HepG2 (cell line): ENCODE measurements around the gene LRRC74B. TPM values are rescaled to one million over a fixed set of nuclear protein-coding genes. Genes with fewer than 3 reads are reported as not detected.

Experiments used
- ATAC-seq: fragments of 200-7000 bp; cut with Tn5 transposase; 3 replicates; pipeline ENCODE4 v1.9.1; 2020; ENCODE audit warnings: mild to moderate bottlenecking, moderate library complexity
- BruUV-seq: library from RNA; stranded (reverse); fragments of 400-500 nt; replicated peaks from 2 replicates; lab custom pipeline; 2021; lab: Mats Ljungman, UMichigan
- CTCF ChIA-PET: fragments of 300-600 bp; formaldehyde crosslinking; extraction: SDS; loops from one replicate; lab custom pipeline; 2021; ENCODE audit warnings: low total read pairs, inconsistent platforms, low intra/inter-chr PET ratio; lab: Yijun Ruan, JAX
- POLR2A ChIA-PET: fragments of 350-600 bp; sonication (Branson Sonifier 250); formaldehyde crosslinking; loops from one replicate; lab custom pipeline; 2020; ENCODE audit warnings: antibody characterized with exemption, inconsistent platforms; lab: Yijun Ruan, JAX
- DNase-seq: peaks from one replicate; pipeline ENCODE4 v3.0.0-alpha.2; 2015; ENCODE audit warnings: low spot score
- FAIRE-seq: peaks from 3 replicates; lab custom pipeline; 2011; peaks lifted over from hg19 to GRCh38; lab: Jason Lieb, UNC
- H2AFZ ChIP-seq: one replicate; pipeline ENCODE4 v1.6.1; 2011; ENCODE audit warnings: low read length, inconsistent platforms
- H3K27ac ChIP-seq: fragments of 300-600 bp; 3 replicates; pipeline ENCODE4 v1.8.0; 2011; ENCODE audit warnings: mixed run types, mild to moderate bottlenecking, mixed read lengths, low read length, inconsistent platforms; ENCODE audit not compliant: insufficient read depth; ENCODE audit errors: extremely low read length
- H3K27me3 ChIP-seq, 2 experiments: fragments of 200-600 bp in 1 of 2; 2 replicates in 1 of 2; 3 replicates in 1 of 2; pipeline versions ENCODE4 v1.6.0 to v1.8.0; 2011; ENCODE audit warnings: low read length in 2 of 2, mild to moderate bottlenecking in 2 of 2, moderate library complexity in 2 of 2, inconsistent platforms in 1 of 2; ENCODE audit not compliant: insufficient read depth in 2 of 2, control insufficient read depth in 1 of 2
- H3K36me3 ChIP-seq, 2 experiments: fragments of 200-600 bp in 1 of 2; replicated peaks in 1 of 2; 2 replicates in 1 of 2; 3 replicates in 1 of 2; pipeline versions ENCODE4 v1.5.1 to v1.8.0; 2011; ENCODE audit warnings: low read length in 2 of 2, inconsistent platforms in 1 of 2; ENCODE audit not compliant: insufficient read depth in 2 of 2, control insufficient read depth in 1 of 2
- H3K4me1 ChIP-seq: 2 replicates; pipeline ENCODE4 v1.5.1; 2012; ENCODE audit warnings: low read length, inconsistent platforms; ENCODE audit not compliant: insufficient read depth
- H3K4me2 ChIP-seq: 2 replicates; pipeline ENCODE4 v1.6.0; 2011; ENCODE audit warnings: low read depth, low read length, inconsistent platforms
- H3K4me3 ChIP-seq, 3 experiments: fragments of 200-600 bp in 1 of 3; sonication (generic), shearing (Covaris generic) in 1 of 3; replicated peaks in 1 of 3; 2 replicates each; pipeline ENCODE4 v1.5.1; 2011 to 2016; ENCODE audit warnings: low read length in 3 of 3, inconsistent platforms in 2 of 3, low read depth in 2 of 3, mild to moderate bottlenecking in 2 of 3, control low read depth in 1 of 3, mixed read lengths in 1 of 3; ENCODE audit not compliant: insufficient read depth in 1 of 3
- H3K79me2 ChIP-seq: one replicate; pipeline ENCODE4 v1.6.1; 2011; ENCODE audit warnings: low read length, inconsistent platforms; ENCODE audit not compliant: insufficient read depth
- H3K9ac ChIP-seq: 2 replicates; pipeline ENCODE4 v1.6.0; 2011; ENCODE audit warnings: mild to moderate bottlenecking, low read depth, low read length, inconsistent platforms; ENCODE audit not compliant: insufficient read depth
- H3K9me3 ChIP-seq: 2 replicates; pipeline ENCODE4 v1.5.1; 2012; ENCODE audit warnings: mild to moderate bottlenecking, low read length
- H4K20me1 ChIP-seq: 2 replicates; pipeline ENCODE4 v1.6.0; 2011; ENCODE audit warnings: inconsistent platforms, mild to moderate bottlenecking, low read length, moderate library complexity; ENCODE audit not compliant: insufficient read depth
- CENPX ChIP-seq: sonication (generic); formaldehyde crosslinking; IDR thresholded peaks from 2 replicates; pipeline ENCODE4 v1.9.0; 2021; ENCODE audit warnings: mild to moderate bottlenecking, missing genetic modification reagents, moderate library complexity
- CERS6 ChIP-seq: sonication (generic); formaldehyde crosslinking; IDR thresholded peaks from 2 replicates; pipeline ENCODE4 v1.5.0; 2020; ENCODE audit warnings: missing genetic modification reagents
- HOXA5 ChIP-seq: sonication (generic); formaldehyde crosslinking; IDR thresholded peaks from 2 replicates; pipeline ENCODE4 v1.4.0; 2020; ENCODE audit warnings: missing genetic modification reagents
- PHF5A ChIP-seq: IDR thresholded peaks from one replicate; pipeline ENCODE4 v1.6.1; 2018; ENCODE audit warnings: low read depth, missing genetic modification reagents; ENCODE audit not compliant: unreplicated experiment
- RELA ChIP-seq: sonication (generic); formaldehyde crosslinking; IDR thresholded peaks from 2 replicates; pipeline ENCODE4 v1.4.0; 2020; ENCODE audit warnings: missing genetic modification reagents
- ZFP91 ChIP-seq: sonication (generic); formaldehyde crosslinking; IDR thresholded peaks from 2 replicates; pipeline ENCODE4 v1.9.0; 2022; ENCODE audit warnings: missing genetic modification reagents, mild to moderate bottlenecking, borderline replicate concordance
- ZNF234 ChIP-seq: sonication (generic); formaldehyde crosslinking; conservative IDR thresholded peaks from 2 replicates; pipeline ENCODE4 v1.5.1; 2020; ENCODE audit warnings: mild to moderate bottlenecking, missing genetic modification reagents
- ZNF382 ChIP-seq: sonication (generic); formaldehyde crosslinking; IDR thresholded peaks from 2 replicates; pipeline ENCODE4 v1.5.0; 2020; ENCODE audit warnings: missing genetic modification reagents, mild to moderate bottlenecking, borderline replicate concordance
- WGBS: methylation state at CpG from one replicate; pipeline ENCODE4 v1.1.6; 2017; ENCODE audit warnings: low lambda C conversion rate; 5-methylcytosine and 5-hydroxymethylcytosine counted together
- in situ Hi-C: cut with HindIII; loops from 2 replicates; pipeline ENCODE4 v1.10.0; 2017; ENCODE audit warnings: low pct_unique_long_range_greater_than_20kb; ENCODE audit not compliant: extremely low pct_ligation_motif_present
- intact Hi-C: fragments of 100-400 bp; cut with micrococcal nuclease; formaldehyde crosslinking; loops from one replicate; pipeline ENCODE4 v1.10.0; 2022; ENCODE audit not compliant: unreplicated experiment
- polyA plus RNA-seq, 8 experiments: library from polyadenylated mRNA; depleted of rRNA in 3 of 8; stranded (reverse) in 7 of 8; unstranded in 1 of 8; fragments of >200 nt; fragmentation: Illumina TruSeq in 4 of 8; extraction: Trizol in 4 of 8; gene quantifications; 2 replicates each; pipeline versions ENCODE4 v1.2.1 to v1.2.3, GENCODE V29; 2011 to 2016; ENCODE audit warnings: low read depth in 4 of 8, missing spikeins in 1 of 8, mixed read lengths in 1 of 8; ENCODE audit not compliant: insufficient read depth in 1 of 8
- total RNA-seq, 5 experiments: library from RNA; depleted of rRNA; stranded (reverse); fragments of >200 nt; fragmentation: Illumina TruSeq; extraction: Trizol; gene quantifications; 2 replicates each; pipeline ENCODE4 v1.2.3, GENCODE V29; 2016; ENCODE audit warnings: low read depth in 1 of 5
- TF ChIP-seq, protein P1 (sequence below): sonication (generic); formaldehyde crosslinking; IDR thresholded peaks from 2 replicates; pipeline ENCODE4 v1.4.0; 2020; ENCODE audit warnings: missing genetic modification reagents
- TF ChIP-seq, protein P2 (sequence below): sonication (generic); IDR thresholded peaks from 2 replicates; pipeline ENCODE4 v1.6.1; 2016; ENCODE audit warnings: low read depth, borderline replicate concordance

Gene LRRC74B
- total and polyA plus RNA-seq, 2 of the 13 experiments (the other 11 are each of a cell fraction or from before 2014, with no cell fraction given): not detected

DNA sequence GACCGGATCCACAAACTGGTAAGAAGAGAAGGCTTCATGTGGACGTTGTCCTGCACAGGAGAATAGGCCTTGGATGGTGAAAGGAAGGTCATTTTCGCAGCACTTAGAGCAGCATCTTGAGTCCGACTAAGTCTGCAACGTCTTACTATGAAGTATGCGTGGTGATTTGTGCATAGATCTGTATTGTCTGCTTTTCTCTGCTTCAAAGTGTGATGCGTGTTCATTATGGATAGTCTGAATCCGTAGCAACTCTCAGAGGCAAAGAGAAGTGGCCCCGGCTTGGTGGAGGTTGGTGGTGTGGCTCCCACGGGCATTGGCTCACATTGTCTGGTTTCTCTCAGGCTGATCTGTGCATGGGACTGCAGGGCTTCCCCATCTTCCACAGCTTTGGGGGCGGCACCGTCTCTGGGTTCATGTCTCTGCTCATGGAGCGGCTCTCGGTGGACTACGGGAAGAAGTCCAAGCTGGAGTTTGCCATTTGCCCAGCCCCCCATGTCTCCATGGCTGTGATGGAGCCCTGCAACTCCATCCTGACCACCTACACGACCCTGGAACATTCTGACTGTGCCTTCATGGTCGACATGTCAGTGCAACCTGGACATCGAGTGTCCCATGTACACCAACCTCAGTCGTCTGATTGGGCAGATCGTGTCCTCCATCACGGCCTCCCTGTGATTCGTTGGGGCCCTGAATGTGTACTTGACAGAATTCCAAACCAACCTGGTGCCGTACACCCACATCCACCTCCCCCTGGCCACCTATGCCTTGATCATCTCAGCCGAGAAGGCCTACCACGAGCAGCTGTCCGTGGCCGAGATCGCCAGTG is 21.5 kb downstream of the LRRC74B start:
- Histone ChIP-seq H3K79me2 (no peaks in the 10 kb centered on the region), H3K4me2 (no peak overlapping the region), H3K36me3 (no peaks in the 10 kb centered on the region), H3K9me3 (no peaks in the 10 kb centered on the region), H3K9ac (no peak overlapping the region), H3K4me1 (peaks cover 17% of the 10 kb centered on the region), H3K27me3 (peaks cover 0 to 4% of the 10 kb centered on the region in 2 experiments; a peak in 3 of 5 replicates), H4K20me1 (no peaks in the 10 kb centered on the region), H2AFZ (no peak overlapping the region), H3K4me3 (no peak overlapping the region), H3K27ac (no peak overlapping the region)
- ChIA-PET POLR2A (no interaction called here), CTCF (no interaction called here)
- ATAC-seq (no peak), FAIRE-seq (no peak), DNase-seq (no peak)
- WGBS: 80% methylated on average over 15 of the region's 28 CpGs
- in situ Hi-C loops (no loop called here), intact Hi-C loops (no loop called here)
- no TSS peak for BruUV-seq
- TF ChIP-seq ZNF382 (CRISPR knock-in tag): no peak
- TF ChIP-seq ZFP91: no peak
- TF ChIP-seq, protein P1, sequence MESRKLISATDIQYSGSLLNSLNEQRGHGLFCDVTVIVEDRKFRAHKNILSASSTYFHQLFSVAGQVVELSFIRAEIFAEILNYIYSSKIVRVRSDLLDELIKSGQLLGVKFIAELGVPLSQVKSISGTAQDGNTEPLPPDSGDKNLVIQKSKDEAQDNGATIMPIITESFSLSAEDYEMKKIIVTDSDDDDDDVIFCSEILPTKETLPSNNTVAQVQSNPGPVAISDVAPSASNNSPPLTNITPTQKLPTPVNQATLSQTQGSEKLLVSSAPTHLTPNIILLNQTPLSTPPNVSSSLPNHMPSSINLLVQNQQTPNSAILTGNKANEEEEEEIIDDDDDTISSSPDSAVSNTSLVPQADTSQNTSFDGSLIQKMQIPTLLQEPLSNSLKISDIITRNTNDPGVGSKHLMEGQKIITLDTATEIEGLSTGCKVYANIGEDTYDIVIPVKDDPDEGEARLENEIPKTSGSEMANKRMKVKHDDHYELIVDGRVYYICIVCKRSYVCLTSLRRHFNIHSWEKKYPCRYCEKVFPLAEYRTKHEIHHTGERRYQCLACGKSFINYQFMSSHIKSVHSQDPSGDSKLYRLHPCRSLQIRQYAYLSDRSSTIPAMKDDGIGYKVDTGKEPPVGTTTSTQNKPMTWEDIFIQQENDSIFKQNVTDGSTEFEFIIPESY (CRISPR knock-in tag): no peak
- no peak for TF ChIP-seq PHF5A (CRISPR knock-in tag)
- no peak for TF ChIP-seq RELA
- TF ChIP-seq CENPX (CRISPR knock-in tag): no peak
- TF ChIP-seq HOXA5 (CRISPR knock-in tag): no peak
- TF ChIP-seq, protein P2, sequence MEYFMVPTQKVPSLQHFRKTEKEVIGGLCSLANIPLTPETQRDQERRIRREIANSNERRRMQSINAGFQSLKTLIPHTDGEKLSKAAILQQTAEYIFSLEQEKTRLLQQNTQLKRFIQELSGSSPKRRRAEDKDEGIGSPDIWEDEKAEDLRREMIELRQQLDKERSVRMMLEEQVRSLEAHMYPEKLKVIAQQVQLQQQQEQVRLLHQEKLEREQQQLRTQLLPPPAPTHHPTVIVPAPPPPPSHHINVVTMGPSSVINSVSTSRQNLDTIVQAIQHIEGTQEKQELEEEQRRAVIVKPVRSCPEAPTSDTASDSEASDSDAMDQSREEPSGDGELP: no peak
- no peak for TF ChIP-seq CERS6 (CRISPR knock-in tag)
- TF ChIP-seq ZNF234: no peak
